Cardiac muscle cell (in vitro differentiated cells and primary cell): ENCODE data around the gene JMJD1C. TPM values are rescaled to one million over a fixed set of nuclear protein-coding genes. Genes with fewer than 3 reads are reported as not detected.
A peak's percentile ranks its signal among the peaks of the same experiment; 100 is the strongest.

Experiments used
- DNase-seq, 2 donors: peaks; one replicate each; pipeline versions ENCODE4 v3.0.0 to v3.0.0-alpha.2; 2010 to 2017; ENCODE audit warnings: low read depth in 1 of 2, low spot score in 1 of 2
- H3K27ac ChIP-seq: fragments of 200-600 bp; sonication (generic); 2 replicates; pipeline ENCODE4 v1.5.1; 2016
- H3K27me3 ChIP-seq: fragments of 200-600 bp; sonication (generic); 2 replicates; pipeline ENCODE4 v1.6.0; 2016; ENCODE audit warnings: control low read depth
- H3K36me3 ChIP-seq: fragments of 200-600 bp; sonication (generic); 2 replicates; pipeline ENCODE4 v1.5.1; 2016; ENCODE audit warnings: control low read depth
- H3K4me1 ChIP-seq: fragments of 200-600 bp; sonication (generic); 2 replicates; pipeline ENCODE4 v1.8.1; 2017; ENCODE audit warnings: low read depth, mild to moderate bottlenecking, mixed run types
- H3K4me3 ChIP-seq: fragments of 200-600 bp; sonication (generic); 2 replicates; pipeline ENCODE4 v1.5.1; 2016; ENCODE audit warnings: mild to moderate bottlenecking
- H3K9me3 ChIP-seq: fragments of 200-600 bp; sonication (generic); 2 replicates; pipeline ENCODE4 v1.5.1; 2017; ENCODE audit warnings: low read depth, mild to moderate bottlenecking, control low read depth
- CTCF ChIP-seq: IDR thresholded peaks from 2 replicates; pipeline ENCODE4 v1.5.1; 2012; ENCODE audit warnings: low read depth, mild to moderate bottlenecking, low read length
- polyA plus RNA-seq: library from polyadenylated mRNA; unstranded; fragments of >200 nt; fragmentation: Nextera tagmentation; extraction: Ambion mirVana; gene quantifications from 2 replicates; pipeline ENCODE4 v1.2.1, GENCODE V29; 2016
- total RNA-seq: library from RNA; depleted of rRNA; stranded (reverse); fragments of >200 nt; gene quantifications from 2 replicates; pipeline ENCODE4 v1.2.3, GENCODE V29; 2016

Gene JMJD1C
- total and polyA plus RNA-seq, 2 experiments from 2014 or later: 59.1 to 144 TPM

DNA sequence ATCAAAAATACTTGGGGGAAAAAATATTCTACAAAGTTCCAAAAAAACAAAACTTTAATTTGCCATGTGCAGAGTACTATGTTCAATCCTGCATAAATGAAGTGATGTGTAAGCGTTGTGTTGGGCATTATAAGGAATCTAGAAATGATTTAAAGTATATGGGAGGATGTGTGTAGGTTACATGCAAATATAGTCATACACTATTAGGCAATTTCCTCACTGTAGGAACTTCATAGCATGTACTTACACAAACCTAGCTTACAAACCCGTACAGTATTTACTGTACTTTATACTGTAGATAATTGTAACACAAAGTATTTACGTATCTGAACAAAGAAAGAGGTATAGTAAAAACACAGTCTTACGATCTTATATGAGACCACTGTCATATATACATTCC is 260.4 kb downstream of the JMJD1C start:
- Histone ChIP-seq H3K27me3 (no peaks in the 10 kb centered on the region), H3K36me3 (peaks cover 30% of the 10 kb centered on the region), H3K27ac (no peak overlapping the region), H3K4me1 (peaks cover 39% of the 10 kb centered on the region), H3K9me3 (no peaks in the 10 kb centered on the region), H3K4me3 (no peak overlapping the region)
- no peak for DNase-seq
- no peak for TF ChIP-seq CTCF

- no peak overlapping the region for H3K4me3 ChIP-seq
- peaks cover 37% of the 10 kb centered on the region for H3K4me1 ChIP-seq
- H3K27me3 ChIP-seq: no peaks in the 10 kb centered on the region
- no peaks in the 10 kb centered on the region for H3K9me3 ChIP-seq
- H3K36me3 ChIP-seq: peaks cover 34% of the 10 kb centered on the region
- H3K27ac ChIP-seq: peak overlapping the region; percentile 8
- no peak for TF ChIP-seq CTCF
- no peak for DNase-seq
Observed at GRCh38 chr10:63204667-63205391, 260.9 kb downstream of the JMJD1C start.

GRCh38 chr10:63201118-63201517 is 264.7 kb downstream of the JMJD1C start:
- H3K27ac ChIP-seq: peak overlapping the region; percentile 4
- no peaks in the 10 kb centered on the region for H3K9me3 ChIP-seq
- H3K4me1 ChIP-seq: peaks cover 7% of the 10 kb centered on the region
- no peak overlapping the region for H3K4me3 ChIP-seq
- no peak for TF ChIP-seq CTCF
- no peak for DNase-seq
- peaks cover 64% of the 10 kb centered on the region for H3K36me3 ChIP-seq
- no peaks in the 10 kb centered on the region for H3K27me3 ChIP-seq

DNA sequence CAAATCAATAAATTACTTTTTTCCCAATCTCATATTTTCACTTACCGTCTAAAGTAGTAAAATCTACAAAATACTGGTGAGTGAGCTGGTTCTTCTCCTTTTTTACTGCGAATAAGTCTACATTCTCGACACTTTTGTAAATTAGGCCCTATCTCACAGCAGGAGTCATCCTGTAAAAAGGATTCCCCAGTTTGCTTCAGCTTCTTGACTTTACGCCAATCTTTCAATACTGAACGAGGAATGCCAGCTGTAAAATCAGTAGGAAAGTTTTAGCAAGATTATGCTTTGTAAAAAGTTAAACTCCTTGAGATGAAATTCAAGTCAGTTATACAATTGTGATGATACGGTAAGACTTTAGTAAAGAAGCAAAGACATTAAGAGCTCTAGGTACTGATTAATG is 265.3 kb downstream of the JMJD1C start:
- peak overlapping the region; percentile 4 for H3K27ac ChIP-seq
- no peaks in the 10 kb centered on the region for H3K27me3 ChIP-seq
- DNase-seq: peak in 1 of 2 donors; percentile 38
- H3K9me3 ChIP-seq: no peaks in the 10 kb centered on the region
- H3K4me3 ChIP-seq: no peak overlapping the region
- TF ChIP-seq CTCF: no peak
- H3K4me1 ChIP-seq: peaks cover 7% of the 10 kb centered on the region
- peaks cover 63% of the 10 kb centered on the region for H3K36me3 ChIP-seq

GRCh38 chr10:63199716-63200115 is 266.1 kb downstream of the JMJD1C start:
- H3K27ac ChIP-seq: peak overlapping the region; percentile 40
- no peak for TF ChIP-seq CTCF

More at GRCh38 chr10:63199716-63200115, 266.1 kb downstream of the JMJD1C start:
- DNase-seq: no peak
- Histone ChIP-seq H3K4me1 (peaks cover 7% of the 10 kb centered on the region), H3K9me3 (no peaks in the 10 kb centered on the region), H3K36me3 (peaks cover 62% of the 10 kb centered on the region), H3K4me3 (no peak overlapping the region), H3K27me3 (no peaks in the 10 kb centered on the region)
